ENCODE data around the gene GMIP. TPM values are rescaled to one million over a fixed set of nuclear protein-coding genes. Genes with fewer than 3 reads are reported as not detected.

Gene GMIP
- total RNA-seq, 1 experiment from 2014 or later = 12.7 TPM

- H3K9me3 Mint-ChIP-seq = no peaks in the 10 kb centered on the region
- Histone ChIP-seq H3K9me3 (ENCODE audit: control insufficient read depth, low read depth, low read length) (no peaks in the 10 kb centered on the region), H2AFZ (ENCODE audit: low read length) (no peak overlapping the region), H3K27me3 (ENCODE audit: insufficient read depth, low read length) (no peaks in the 10 kb centered on the region), H3K23me2 (ENCODE audit: insufficient read length, low read depth, low read length, poor library complexity, severe bottlenecking) (no peaks in the 10 kb centered on the region), H3T11ph (ENCODE audit: low read length) (no peak overlapping the region), H2BK15ac (ENCODE audit: low read depth, low read length) (no peak overlapping the region), H2BK120ac (ENCODE audit: low read depth, low read length, poor library complexity, severe bottlenecking) (no peak overlapping the region), H3K27ac (ENCODE audit: insufficient read length, low read depth, low read length) (no peak overlapping the region), H3K79me1 (ENCODE audit: insufficient read depth, low read depth, low read length, poor library complexity, severe bottlenecking) (no peaks in the 10 kb centered on the region), H2BK20ac (ENCODE audit: low read depth, low read length, poor library complexity, severe bottlenecking) (no peak overlapping the region), H3K23ac (ENCODE audit: insufficient read length, low read depth, low read length) (no peak overlapping the region), H2BK5ac (ENCODE audit: insufficient read length, low read length) (no peak overlapping the region), H3K4me2 (ENCODE audit: insufficient read depth, insufficient read length, low read length) (no peak overlapping the region), H4K20me1 (ENCODE audit: control insufficient read depth, insufficient read depth, insufficient read length) (no peaks in the 10 kb centered on the region), H2BK12ac (ENCODE audit: insufficient read length, low read depth, low read length) (no peak overlapping the region), H3K79me2 (ENCODE audit: insufficient read depth, low read length) (no peaks in the 10 kb centered on the region), H4K8ac (replicated peaks; ENCODE audit: insufficient read length, low read depth, low read length) (no peak overlapping the region), H3K4ac (ENCODE audit: low read depth, low read length) (no peak overlapping the region), H3K4me1 (ENCODE audit: insufficient read depth, low read length) (no peaks in the 10 kb centered on the region), H4K5ac (ENCODE audit: insufficient read length, low read depth, low read length) (no peak overlapping the region), H3K9ac (ENCODE audit: extremely low read depth, insufficient read length, low read length) (no peak overlapping the region), H3K14ac (ENCODE audit: insufficient read depth, low read length) (no peak overlapping the region; the same call in 1 of the 2 replicates), H3K56ac (ENCODE audit: insufficient read length, low read depth, low read length) (no peak overlapping the region), H2AK5ac (ENCODE audit: insufficient read length, low read length) (no peak overlapping the region), H4K91ac (ENCODE audit: insufficient read length, low read depth, low read length) (no peak overlapping the region), H3K18ac (ENCODE audit: insufficient read length, low read depth, low read length) (no peak overlapping the region)
- no peaks in the 10 kb centered on the region for H3K36me3 Mint-ChIP-seq (ENCODE audit: insufficient read depth in 1 of 3, low read depth in 3 of 3)
- no peak for DNase-seq
- H3K4me3 Mint-ChIP-seq = no peak overlapping the region
- H3K4me1 Mint-ChIP-seq = peaks cover 0 to 5% of the 10 kb centered on the region in 2 experiments; a peak in 1 of 4 replicates
- no CpG with 5 or more reads among the region's 6 CpGs for WGBS (ENCODE audit: extremely low coverage, insufficient read length, low lambda C conversion rate)
- H3K27me3 Mint-ChIP-seq (ENCODE audit: low read depth) = peaks cover 8% of the 10 kb centered on the region
- TF ChIP-seq CTCF (conservative IDR thresholded peaks at IDR 0.05) = no peak
- no peak overlapping the region; a peak in 2 of 7 replicates for H3K27ac Mint-ChIP-seq
These were observed 61.0 kb downstream of the GMIP start for GRCh38 chr19:19582471-19582870.

Measured in H9 (cell line).